Activated naive CD4-positive, alpha-beta T cell treated with anti-CD3 and anti-CD28 coated beads, Interleukin-2, amount 50 U/mL, for 16 hours (primary cell): ENCODE data around the gene SMYD2.

Experiments used
- DNase-seq: peaks from one replicate; pipeline ENCODE4 v3.0.0-alpha.2; 2020

The SMYD2 gene

GRCh38 chr1:214367841-214368240 is 86.9 kb downstream of the SMYD2 start:
- DNase-seq = no peak

GRCh38 chr1:214369364-214369763 is 88.4 kb downstream of the SMYD2 start:
- DNase-seq = no peak

GRCh38 chr1:214370615-214371014 is 89.7 kb downstream of the SMYD2 start:
- DNase-seq = no peak

GRCh38 chr1:214372092-214372491 is 91.1 kb downstream of the SMYD2 start:
- no peak for DNase-seq

GRCh38 chr1:214377485-214377884 is 96.5 kb downstream of the SMYD2 start:
- DNase-seq = no peak

- DNase-seq = no peak
These were observed 96.9 kb downstream of the SMYD2 start for GRCh38 chr1:214377886-214378285.

- DNase-seq = no peak
These were observed 97.5 kb downstream of the SMYD2 start for GRCh38 chr1:214378492-214378891.

GRCh38 chr1:214379236-214379970 is 98.4 kb downstream of the SMYD2 start:
- DNase-seq = no peak

- no peak for DNase-seq
These were observed 99.4 kb downstream of the SMYD2 start for GRCh38 chr1:214380396-214380795.

GRCh38 chr1:214380986-214381695 is 100.2 kb downstream of the SMYD2 start:
- DNase-seq = no peak

- DNase-seq = no peak
These were observed 102.7 kb downstream of the SMYD2 start for GRCh38 chr1:214383381-214384372.

- no peak for DNase-seq
These were observed 103.6 kb downstream of the SMYD2 start for GRCh38 chr1:214384373-214385079.

- no peak for DNase-seq
These were observed 104.5 kb downstream of the SMYD2 start for GRCh38 chr1:214385428-214385827.

- DNase-seq = no peak
These were observed 105.4 kb downstream of the SMYD2 start for GRCh38 chr1:214386333-214386732.
